Esophagus muscularis mucosa (tissue), 4 donors: Measurements from ENCODE around the gene DDX55. TPM values are rescaled to one million over a fixed set of nuclear protein-coding genes. Genes with fewer than 3 reads are reported as not detected.

Experiments
- DNase-seq: peaks from one replicate; pipeline ENCODE4 v3.0.0-alpha.2; 2017; ENCODE audit errors: extremely low spot score
- H3K27ac ChIP-seq, 4 donors: fragments of 200-600 bp; sonication (generic); replicated peaks in 1 of 4; 1 replicate in 3 of 4; 2 replicates in 1 of 4; pipeline ENCODE4 v1.5.1; 2016 to 2019; ENCODE audit warnings: mild to moderate bottlenecking in 1 of 4
- H3K27me3 ChIP-seq, 4 donors: fragments of 200-600 bp; sonication (generic); one replicate each; pipeline versions ENCODE4 v1.5.1 to v1.6.0; 2016 to 2019
- H3K36me3 ChIP-seq, 4 donors: fragments of 200-600 bp; sonication (generic); one replicate each; pipeline ENCODE4 v1.5.1; 2016 to 2019
- H3K4me1 ChIP-seq, 4 donors: fragments of 200-600 bp; sonication (generic); one replicate each; pipeline ENCODE4 v1.5.1; 2016 to 2019
- H3K4me3 ChIP-seq, 4 donors: fragments of 200-600 bp; sonication (generic); 1 replicate in 2 of 4; 2 replicates in 2 of 4; pipeline ENCODE4 v1.5.1; 2016 to 2019; ENCODE audit warnings: mild to moderate bottlenecking in 4 of 4, moderate library complexity in 1 of 4
- H3K9me3 ChIP-seq, 4 donors: fragments of 200-600 bp; sonication (generic); 1 replicate in 3 of 4; 2 replicates in 1 of 4; pipeline ENCODE4 v1.5.1; 2016 to 2019
- EP300 ChIP-seq: sonication (generic); formaldehyde crosslinking; IDR thresholded peaks from one replicate; pipeline ENCODE4 v1.6.1; 2017; ENCODE audit warnings: antibody characterized with exemption
- POLR2A ChIP-seq: fragments of 450-650 bp; IDR thresholded peaks from one replicate; pipeline ENCODE4 v1.6.1; 2017; ENCODE audit warnings: antibody characterized with exemption, moderate library complexity, mild to moderate bottlenecking, low read depth
- POLR2AphosphoS5 ChIP-seq, 2 donors: sonication (generic); formaldehyde crosslinking; IDR thresholded peaks; one replicate each; pipeline ENCODE4 v1.6.1; 2017; ENCODE audit warnings: antibody characterized with exemption in 2 of 2
- WGBS: methylation state at CpG from one replicate; pipeline ENCODE4 v1.1.5; 2018; 5-methylcytosine and 5-hydroxymethylcytosine counted together
- intact Hi-C: fragments of 100-400 bp; cut with DNase I; formaldehyde crosslinking; loops from one replicate; pipeline ENCODE4 v1.15.1; 2023
- small RNA-seq, 3 donors: library from RNA; depleted of rRNA; stranded (forward); fragments of <200 nt; gene quantifications; one replicate each; pipeline ENCODE3, GENCODE V24; 2016
- total RNA-seq, 4 donors: library from RNA; depleted of rRNA; stranded (reverse); fragments of >200 nt; gene quantifications; one replicate each; pipeline versions ENCODE4 v1.1.0 to v1.2.1, GENCODE V29; 2016
- TF ChIP-seq, protein P1 (sequence below), 3 experiments: fragments of 200-600 bp in 2 of 3; fragments of 450-650 bp in 1 of 3; sonication (generic) in 2 of 3; IDR thresholded peaks; one replicate each; pipeline ENCODE4 v1.5.1; 2017 to 2019; ENCODE audit warnings: antibody characterized with exemption in 3 of 3, mild to moderate bottlenecking in 2 of 3, moderate library complexity in 1 of 3

The DDX55 gene
- total RNA-seq, 4 donors from 2014 or later, result 12.1 to 16.1 (median 12.6) TPM

DNA sequence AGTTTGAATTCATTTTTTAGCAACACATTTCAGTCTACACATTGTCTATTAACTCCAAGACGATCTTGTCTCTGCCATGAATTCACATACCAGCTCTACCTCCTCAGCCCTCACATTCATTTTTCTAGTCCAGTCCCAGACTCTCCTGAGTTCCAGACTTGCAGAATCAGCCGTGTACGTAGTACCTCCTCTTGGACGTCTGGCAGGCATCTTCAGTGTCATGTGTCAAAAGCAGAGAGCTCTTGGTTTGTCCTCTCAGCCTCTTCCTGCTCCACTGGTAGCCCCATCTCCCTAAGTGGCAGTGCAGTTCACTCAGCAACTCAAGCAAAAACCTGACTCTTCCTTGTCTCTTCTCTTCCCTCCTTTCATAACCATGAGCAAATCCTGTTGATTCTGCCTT, 54.5 kb downstream of the DDX55 start:
- Histone ChIP-seq H3K4me3 (no peak overlapping the region), H3K36me3 (peaks cover 31 to 91% (median 66%) of the 10 kb centered on the region in 4 donors), H3K4me1 (no peaks in the 10 kb centered on the region), H3K27me3 (no peaks in the 10 kb centered on the region), H3K27ac (no peak overlapping the region), H3K9me3 (no peaks in the 10 kb centered on the region)
- TF ChIP-seq, protein P1, sequence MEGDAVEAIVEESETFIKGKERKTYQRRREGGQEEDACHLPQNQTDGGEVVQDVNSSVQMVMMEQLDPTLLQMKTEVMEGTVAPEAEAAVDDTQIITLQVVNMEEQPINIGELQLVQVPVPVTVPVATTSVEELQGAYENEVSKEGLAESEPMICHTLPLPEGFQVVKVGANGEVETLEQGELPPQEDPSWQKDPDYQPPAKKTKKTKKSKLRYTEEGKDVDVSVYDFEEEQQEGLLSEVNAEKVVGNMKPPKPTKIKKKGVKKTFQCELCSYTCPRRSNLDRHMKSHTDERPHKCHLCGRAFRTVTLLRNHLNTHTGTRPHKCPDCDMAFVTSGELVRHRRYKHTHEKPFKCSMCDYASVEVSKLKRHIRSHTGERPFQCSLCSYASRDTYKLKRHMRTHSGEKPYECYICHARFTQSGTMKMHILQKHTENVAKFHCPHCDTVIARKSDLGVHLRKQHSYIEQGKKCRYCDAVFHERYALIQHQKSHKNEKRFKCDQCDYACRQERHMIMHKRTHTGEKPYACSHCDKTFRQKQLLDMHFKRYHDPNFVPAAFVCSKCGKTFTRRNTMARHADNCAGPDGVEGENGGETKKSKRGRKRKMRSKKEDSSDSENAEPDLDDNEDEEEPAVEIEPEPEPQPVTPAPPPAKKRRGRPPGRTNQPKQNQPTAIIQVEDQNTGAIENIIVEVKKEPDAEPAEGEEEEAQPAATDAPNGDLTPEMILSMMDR (IDR thresholded peaks at IDR 0.05), result no peak
- TF ChIP-seq POLR2AphosphoS5 (IDR thresholded peaks at IDR 0.05), result no peak
- no peak for TF ChIP-seq EP300
- no peak for DNase-seq
- 81% methylated on average over 4 of the region's 4 CpGs for WGBS
- intact Hi-C loops, result no loop called here

DNA sequence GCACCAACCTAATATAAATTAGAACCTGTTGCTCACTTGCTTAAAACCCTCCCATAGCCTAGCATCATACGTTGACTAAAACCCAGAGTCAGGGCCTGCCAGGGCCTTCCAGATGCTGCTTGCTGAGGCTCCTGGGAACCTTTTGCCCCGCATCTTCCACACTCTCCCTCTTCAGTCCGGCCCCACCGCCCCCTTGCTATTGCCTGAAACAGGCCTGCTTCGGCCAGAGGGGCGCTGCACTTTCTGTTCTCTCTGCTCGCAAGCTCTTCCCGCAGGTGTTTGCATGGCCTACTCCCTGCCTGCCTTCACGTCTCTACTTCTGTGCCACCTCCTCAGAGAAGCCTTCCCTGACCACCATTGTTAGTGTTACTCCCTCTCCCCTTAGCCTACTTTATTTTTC, 55.3 kb downstream of the DDX55 start:
- H3K4me1 ChIP-seq, result no peaks in the 10 kb centered on the region
- no peak overlapping the region for H3K4me3 ChIP-seq
- no peak overlapping the region for H3K27ac ChIP-seq
- no peak for TF ChIP-seq POLR2A
- TF ChIP-seq EP300, result no peak
- TF ChIP-seq, protein P1 (IDR thresholded peaks at IDR 0.05), result no peak
- no peak for TF ChIP-seq POLR2AphosphoS5 (IDR thresholded peaks at IDR 0.05)
- DNase-seq, result no peak
- H3K36me3 ChIP-seq, result peaks cover 26 to 88% (median 61%) of the 10 kb centered on the region in 4 donors
- no peaks in the 10 kb centered on the region for H3K9me3 ChIP-seq
- no peaks in the 10 kb centered on the region for H3K27me3 ChIP-seq
- 83% methylated on average over 9 of the region's 9 CpGs for WGBS
- intact Hi-C loops, result no loop called here

DNA sequence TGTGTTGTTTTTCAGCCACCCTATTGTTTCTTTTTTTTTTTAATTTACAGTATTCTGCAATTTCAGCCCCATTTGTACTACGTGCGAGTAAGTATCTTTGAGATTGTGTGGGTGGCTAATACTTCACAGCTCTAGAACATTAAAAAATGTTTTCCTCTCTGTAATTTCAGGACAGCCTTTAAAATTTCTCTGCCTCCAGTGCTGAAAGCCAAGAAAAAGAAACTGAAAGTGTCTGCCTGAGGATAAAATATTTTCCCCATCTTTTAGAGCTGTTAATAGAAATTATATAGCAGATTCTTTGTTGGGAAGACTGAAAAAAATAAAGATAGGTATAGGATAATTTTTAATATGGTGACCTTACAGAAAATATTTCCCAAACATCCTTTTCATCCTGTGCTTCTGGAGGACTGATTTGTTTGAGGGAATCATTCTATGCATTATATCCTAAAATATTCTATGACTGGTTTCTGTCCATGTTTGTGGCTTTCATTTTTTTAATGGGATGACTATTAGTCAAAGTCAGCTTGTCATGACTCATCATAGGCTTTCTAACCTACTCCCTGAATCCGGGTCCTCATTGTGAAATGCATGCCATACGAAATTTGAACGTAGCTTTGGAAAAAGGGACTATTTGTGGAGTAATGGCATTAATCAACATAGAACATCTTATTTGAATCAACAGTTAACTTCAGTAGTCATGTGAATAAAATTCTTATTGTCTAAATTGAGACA, 58.3 kb downstream of the DDX55 start:
- TF ChIP-seq POLR2A, result no peak
- TF ChIP-seq, protein P1 (IDR thresholded peaks at IDR 0.05), result no peak
- no peak for TF ChIP-seq EP300
- TF ChIP-seq POLR2AphosphoS5 (IDR thresholded peaks at IDR 0.05), result no peak
- no peak for DNase-seq
- Histone ChIP-seq H3K27ac (no peak overlapping the region), H3K4me1 (no peaks in the 10 kb centered on the region), H3K36me3 (peaks cover 22 to 79% (median 51%) of the 10 kb centered on the region in 4 donors), H3K9me3 (no peaks in the 10 kb centered on the region), H3K4me3 (no peak overlapping the region), H3K27me3 (no peaks in the 10 kb centered on the region)
- intact Hi-C loops, result no loop called here
- 76% methylated on average over 5 of the region's 5 CpGs for WGBS

DNA sequence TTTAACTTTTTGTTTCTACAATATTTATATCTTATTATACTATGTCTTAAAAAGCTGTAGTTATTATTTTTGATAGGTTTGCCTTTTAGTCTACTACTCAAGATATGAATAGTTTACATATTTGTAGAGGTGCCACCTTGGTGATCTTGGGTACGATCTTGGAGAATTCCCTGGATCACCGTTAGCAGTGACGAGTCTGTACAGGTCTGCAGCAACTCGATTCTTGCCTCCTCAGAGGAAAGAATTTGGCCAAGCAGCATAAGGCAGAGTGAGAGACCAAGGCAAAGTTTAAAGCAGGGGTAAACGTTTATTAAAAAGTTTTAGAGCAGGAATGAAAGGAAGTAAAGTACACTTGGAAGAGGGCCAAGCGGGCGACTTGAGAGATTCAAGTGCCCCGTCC, 65.9 kb downstream of the DDX55 start:
- Histone ChIP-seq H3K27ac (no peak overlapping the region), H3K9me3 (no peaks in the 10 kb centered on the region), H3K36me3 (peaks cover 0 to 11% (median 3%) of the 10 kb centered on the region in 4 donors), H3K4me3 (no peak overlapping the region), H3K4me1 (peaks cover 11 to 20% (median 19%) of the 10 kb centered on the region in 4 donors), H3K27me3 (no peaks in the 10 kb centered on the region)
- DNase-seq, result no peak
- no peak for TF ChIP-seq POLR2AphosphoS5 (IDR thresholded peaks at IDR 0.05)
- TF ChIP-seq EP300, result no peak
- TF ChIP-seq, protein P1 (IDR thresholded peaks at IDR 0.05), result no peak
- no peak for TF ChIP-seq POLR2A
- intact Hi-C loops, result no loop called here
- 79% methylated on average over 8 of the region's 8 CpGs for WGBS

Small RNA genes lying within 50 kb of the gene (small RNA-seq; reads per million reads assigned to genes)
- 0 reads per million in 3 donors for gene SNORA9B

Other genes with a start within 250 kb of the DDX55 start
- 10 to 100 TPM; 26.7 to 31.8 (median 29.9) TPM for gene SBNO1, start 237.3 kb upstream of the DDX55 start, total RNA-seq
- 100 to 1,000 TPM in 1 of 4 donors, 10 to 100 TPM in 3; 49.4 to 106 (median 70.2) TPM for gene KMT5A, start 218.0 kb upstream of the DDX55 start, total RNA-seq
- gene RILPL2, start 165.4 kb upstream of the DDX55 start, total RNA-seq, result 1 to 10 TPM; 5.4 to 7.6 (median 5.8) TPM
- 10 to 100 TPM; 11.6 to 27.4 (median 17.0) TPM for gene SNRNP35, start 144.0 kb upstream of the DDX55 start, total RNA-seq
- gene RILPL1, start 68.4 kb upstream of the DDX55 start, total RNA-seq, result 10 to 100 TPM; 19.9 to 54.4 (median 38.4) TPM
- 100 to 1,000 TPM in 3 of 4 donors, 10 to 100 TPM in 1; 99.5 to 140 (median 123) TPM for gene TMED2, start 17.5 kb upstream of the DDX55 start, total RNA-seq
- gene EIF2B1, start 31.6 kb downstream of the DDX55 start, total RNA-seq, result 100 to 1,000 TPM in 1 of 4 donors, 10 to 100 TPM in 3; 73.7 to 117 (median 94.6) TPM
- 10 to 100 TPM in 3 of 4 donors, 1 to 10 TPM in 1; 9.9 to 24.3 (median 18.7) TPM for gene GTF2H3, start 31.7 kb downstream of the DDX55 start, total RNA-seq
- 1 to 10 TPM; 5.4 to 10.0 (median 8.0) TPM for gene TCTN2, start 69.0 kb downstream of the DDX55 start, total RNA-seq
- gene ATP6V0A2, start 110.3 kb downstream of the DDX55 start, total RNA-seq, result 10 to 100 TPM; 17.0 to 27.8 (median 18.6) TPM
- gene DNAH10, start 160.2 kb downstream of the DDX55 start, total RNA-seq, result 1 to 10 TPM in 1 of 4 donors, under 1 TPM in 1, not detected in 2; 0.06 to 1.3 TPM